NCI-H2227 (cell line): ENCODE data around the gene ELN.
"Not testable (repeated sequence)": the region's sequence is repeated elsewhere in the genome, so short reads cannot be mapped to it uniquely, and the experiment has no call there.

Experiments
- DNase-seq: peaks from one replicate; lab custom pipeline; 2025; ENCODE audit not compliant: unreplicated experiment; lab: John Stamatoyannopoulos, UW

ELN gene

DNA sequence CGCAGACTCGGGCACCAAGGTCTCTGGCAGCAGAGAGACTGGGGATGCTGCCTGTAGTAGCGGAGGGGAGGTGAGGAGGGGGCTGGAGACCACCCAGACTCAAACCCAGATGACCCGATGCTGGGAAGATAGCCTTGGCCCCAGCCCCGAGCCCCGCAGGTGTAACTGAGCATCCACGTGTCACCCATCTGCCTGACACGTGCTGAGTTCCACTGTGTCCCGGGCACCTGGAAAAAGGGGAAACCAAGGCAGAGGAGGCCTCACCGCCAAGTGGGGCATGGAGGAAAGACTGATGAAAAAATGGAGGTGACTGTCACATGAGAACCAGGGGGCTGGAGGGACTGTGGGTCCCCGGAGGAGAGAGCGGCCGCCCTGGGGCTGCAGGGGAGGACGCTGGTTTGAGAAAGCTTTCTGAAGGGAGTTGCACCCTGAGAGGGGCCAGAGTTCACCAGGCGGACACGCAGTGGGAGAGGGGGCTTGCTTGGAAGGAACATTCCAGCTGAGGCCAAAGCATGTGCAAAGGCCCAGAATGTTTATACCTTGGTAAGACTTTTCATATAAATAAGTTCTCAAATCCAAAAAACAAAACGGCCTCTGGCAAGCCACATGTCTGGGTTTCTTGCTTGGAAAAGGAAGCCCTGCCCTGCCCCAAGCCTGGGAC is 27.4 kb upstream of the ELN start:
- DNase-seq = no peak

DNA sequence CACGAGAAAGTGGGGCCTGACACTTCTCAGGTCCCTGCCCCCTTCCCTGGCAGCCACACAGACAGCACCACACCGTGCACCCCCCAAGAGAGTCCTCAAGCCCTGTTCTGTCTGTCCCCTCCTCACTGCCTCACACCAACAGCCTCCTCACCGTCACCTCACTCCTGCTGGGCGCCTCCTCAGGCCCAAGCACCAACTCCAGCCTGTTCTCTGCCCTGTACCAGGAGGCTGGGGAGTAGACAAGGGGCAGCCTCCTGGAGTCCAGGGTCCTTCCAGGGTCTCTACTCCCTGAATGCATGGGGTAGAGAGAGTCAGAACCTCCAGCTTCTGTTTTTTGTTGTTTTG is 26.9 kb upstream of the ELN start:
- DNase-seq = no peak

DNA sequence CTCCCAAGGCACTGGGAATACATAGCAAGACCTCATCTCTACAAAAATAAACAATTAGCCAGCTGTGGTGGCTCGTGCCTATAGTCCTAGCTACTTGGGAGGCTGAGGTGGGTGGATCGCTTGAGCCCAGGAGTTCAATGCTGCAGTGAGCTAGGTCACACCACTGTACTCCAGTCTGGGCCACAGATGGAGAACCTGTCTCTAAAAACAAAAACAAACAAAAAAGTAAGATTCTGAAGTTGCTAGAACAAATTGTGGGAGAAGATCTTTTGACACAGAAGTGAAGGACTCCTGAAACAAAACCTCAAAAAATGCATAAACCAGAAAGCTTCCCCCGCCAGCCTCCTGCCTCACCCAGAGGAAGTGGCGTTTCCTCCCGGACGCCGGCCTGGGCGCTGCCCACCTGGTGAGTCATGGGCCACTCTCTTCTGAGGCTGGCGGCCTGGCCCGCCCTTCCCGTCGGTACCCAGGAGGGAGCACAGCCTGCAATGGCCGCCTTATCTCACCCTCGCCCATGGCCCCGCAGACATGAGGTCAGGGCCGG is 25.4 kb upstream of the ELN start:
- DNase-seq = no peak

DNA sequence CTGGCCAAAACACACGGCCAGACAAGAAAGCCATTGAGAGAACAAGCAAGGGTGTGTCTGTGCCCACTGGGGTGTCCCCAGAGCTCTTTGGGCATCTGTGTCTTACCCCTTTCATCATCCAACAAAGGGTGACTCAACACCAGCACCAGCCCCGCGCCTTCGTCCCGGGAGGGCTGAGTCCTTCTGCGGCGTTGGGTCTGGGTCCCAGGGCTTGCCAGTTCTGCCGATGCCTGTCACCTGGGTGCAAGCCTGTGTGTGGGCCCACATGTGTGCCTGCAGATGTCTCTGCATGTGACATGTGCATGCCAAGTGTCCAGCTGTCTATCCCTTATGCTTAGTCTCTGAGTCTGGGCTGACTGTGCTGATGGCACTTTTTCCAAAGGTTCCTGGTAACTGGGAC is 24.4 kb upstream of the ELN start:
- DNase-seq = no peak

DNA sequence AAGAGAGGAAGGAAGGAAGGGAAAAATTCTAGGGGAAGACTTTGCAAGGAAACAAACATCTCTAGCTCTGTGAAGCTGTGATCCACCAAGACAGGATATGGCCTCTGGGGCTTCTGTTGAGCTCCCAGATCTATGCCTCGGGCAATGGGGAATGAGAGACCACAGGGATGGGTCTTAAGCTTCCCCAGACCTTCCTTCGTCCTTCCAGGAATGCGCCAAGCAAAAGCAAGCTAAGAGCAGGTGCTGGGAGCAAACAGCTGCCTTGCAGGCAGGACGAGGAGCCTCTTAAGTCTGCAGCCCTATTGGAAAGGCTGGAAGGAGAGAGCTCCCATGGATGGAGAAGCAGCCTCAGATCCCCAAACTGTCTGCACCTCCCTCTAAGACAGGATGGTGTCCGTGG is 21.9 kb upstream of the ELN start:
- DNase-seq = no peak

DNA sequence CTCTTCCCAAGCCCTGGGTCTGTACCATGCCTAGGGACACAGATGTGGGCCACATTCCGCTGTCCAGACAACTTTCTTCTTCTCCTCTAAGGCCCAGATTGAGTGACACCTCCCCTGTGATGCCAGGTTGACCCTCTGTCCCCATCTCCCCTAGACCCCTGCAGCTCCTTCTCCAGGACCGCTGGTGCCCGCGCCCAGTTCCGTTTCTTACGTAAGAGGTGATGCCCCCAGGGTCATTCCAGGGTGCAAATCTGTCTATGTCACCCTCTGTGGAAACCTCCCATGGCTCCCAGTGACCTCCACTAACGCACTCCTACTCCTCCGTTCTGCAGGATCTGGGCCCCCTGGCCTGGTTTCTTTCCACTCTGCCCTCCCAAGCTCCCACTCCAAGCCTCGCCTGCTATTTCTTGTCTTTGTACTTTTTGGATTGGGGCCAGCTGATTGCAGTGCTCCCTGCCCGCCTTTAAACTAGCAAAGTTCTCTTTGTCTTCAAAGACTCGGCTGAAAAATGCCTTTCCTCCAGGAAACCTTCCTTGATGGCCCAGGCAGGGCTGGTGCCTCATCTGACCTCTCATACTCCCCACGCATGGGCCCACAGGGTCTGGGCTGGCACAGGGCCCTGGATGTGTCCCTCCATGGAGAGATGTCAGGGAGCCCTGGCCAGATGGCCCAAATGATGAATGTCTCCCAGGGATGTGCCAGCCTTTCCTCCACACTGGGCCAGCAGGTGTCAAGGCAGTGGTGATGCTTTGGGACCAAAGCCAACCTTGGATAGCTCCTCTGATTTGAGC is 21.3 kb upstream of the ELN start:
- DNase-seq = no peak

DNA sequence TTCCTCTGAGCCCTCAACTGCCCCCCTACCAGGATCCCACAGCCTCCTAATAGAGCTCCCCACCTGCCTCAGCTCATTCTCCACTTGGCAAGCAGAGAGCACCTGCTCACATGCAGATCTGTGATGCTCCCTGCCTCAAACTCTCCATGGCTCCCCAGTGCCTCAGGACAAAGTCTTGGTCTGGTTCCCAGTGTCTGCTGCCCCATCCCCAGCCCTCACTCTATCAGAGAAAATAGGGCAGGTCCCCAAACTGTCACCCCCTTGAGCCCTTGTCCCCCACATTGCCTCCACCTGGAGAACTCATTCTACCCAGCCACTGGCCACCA is 20.8 kb upstream of the ELN start:
- DNase-seq = no peak

DNA sequence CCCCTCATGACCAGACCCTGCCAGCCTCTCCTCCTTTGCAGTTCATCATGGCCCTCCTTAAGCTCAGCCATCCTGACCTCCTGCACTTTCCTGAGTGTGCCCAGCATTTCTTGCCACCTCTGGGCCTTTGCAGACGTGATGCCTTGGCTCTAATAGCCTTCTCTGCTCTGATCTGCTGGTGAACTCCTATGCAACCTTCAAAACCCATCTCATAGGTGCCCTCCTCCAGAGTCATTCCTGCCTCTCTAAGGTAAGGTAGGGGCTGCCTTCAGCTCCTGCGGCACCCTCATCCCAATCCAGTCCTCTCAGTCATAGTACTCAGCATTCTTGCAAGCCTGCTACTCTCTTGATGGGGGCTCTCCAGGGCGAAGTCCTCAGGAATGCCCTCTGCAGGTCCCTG is 19.3 kb upstream of the ELN start:
- no peak for DNase-seq

DNA sequence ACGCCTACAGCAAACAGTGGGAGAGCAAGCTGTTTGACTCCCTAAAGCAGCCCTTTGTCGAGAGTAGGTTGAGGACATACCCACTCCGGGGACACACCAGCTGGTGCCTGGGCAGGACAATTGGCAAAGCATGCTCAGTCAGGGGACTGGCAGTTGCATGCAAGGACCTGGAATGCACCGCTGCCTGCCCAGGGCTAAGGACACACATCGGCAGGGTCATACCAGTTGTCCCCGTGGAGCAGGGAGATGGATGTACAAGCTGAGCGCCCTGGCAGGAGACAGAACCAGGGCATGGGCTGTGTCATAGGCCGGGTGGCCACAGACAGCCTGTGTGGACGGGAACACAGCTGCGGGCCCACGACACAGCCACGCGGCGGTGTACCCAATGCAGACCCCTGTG is 18.3 kb upstream of the ELN start:
- DNase-seq = no peak

DNA sequence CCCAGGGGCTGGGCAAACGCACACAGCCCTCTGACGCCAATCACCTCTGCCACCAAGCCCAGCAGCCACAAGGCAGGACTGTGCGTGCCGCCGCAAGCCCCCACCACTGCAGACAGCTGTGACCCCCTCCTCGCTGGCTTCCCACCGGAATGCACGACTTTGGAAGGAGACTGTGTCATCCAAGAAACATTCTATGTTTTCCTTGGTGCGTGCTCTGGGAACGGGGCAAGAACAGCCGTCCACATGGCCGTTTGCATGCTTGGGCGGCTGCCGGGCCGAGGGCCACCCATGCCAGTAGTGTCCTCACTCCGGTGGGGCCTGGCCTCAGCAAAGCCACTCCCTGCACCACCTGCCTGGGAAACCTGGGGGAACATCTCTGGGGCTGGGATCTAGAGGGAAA is 17.6 kb upstream of the ELN start:
- DNase-seq = no peak

DNA sequence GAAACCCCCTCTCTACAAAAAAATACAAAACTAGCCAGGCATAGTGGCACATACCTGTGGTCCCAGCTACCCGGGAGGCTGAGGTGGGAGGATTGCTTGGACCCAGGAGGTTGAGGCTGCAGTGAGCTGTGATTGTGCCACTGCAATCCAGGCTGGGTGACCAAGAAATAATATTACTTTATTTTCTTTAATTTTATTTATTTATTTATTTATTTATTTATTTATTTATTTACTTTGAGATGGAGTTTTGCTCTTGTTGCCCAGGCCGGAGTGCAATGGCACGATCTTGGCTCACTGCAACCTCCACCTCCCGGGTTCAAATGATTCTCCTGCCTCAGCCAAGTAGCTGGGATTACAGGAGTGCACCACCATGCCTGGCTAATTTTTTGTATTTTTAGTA is 16.6 kb upstream of the ELN start:
- not testable (repeated sequence) for DNase-seq

DNA sequence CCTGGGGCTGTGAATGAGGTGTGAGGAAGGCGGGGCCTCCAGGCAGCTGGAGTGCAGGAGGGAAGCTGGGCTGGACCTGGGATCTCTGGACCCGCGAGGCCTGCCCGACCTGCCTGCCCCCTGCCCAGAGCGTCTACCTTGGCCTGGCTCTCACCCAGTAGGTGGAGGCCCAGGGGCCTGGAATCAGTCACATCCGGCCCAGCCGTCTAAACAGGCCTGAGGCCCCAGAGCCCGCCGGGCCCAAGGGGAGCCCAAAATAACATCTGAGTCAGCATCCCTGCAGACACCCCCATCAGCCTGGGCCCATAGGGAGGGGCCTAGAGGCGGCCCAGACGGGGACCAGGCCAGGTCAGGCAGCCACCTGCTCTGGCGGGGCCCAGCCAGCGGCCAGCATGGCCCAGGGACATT is 15.1 kb upstream of the ELN start:
- no peak for DNase-seq

DNA sequence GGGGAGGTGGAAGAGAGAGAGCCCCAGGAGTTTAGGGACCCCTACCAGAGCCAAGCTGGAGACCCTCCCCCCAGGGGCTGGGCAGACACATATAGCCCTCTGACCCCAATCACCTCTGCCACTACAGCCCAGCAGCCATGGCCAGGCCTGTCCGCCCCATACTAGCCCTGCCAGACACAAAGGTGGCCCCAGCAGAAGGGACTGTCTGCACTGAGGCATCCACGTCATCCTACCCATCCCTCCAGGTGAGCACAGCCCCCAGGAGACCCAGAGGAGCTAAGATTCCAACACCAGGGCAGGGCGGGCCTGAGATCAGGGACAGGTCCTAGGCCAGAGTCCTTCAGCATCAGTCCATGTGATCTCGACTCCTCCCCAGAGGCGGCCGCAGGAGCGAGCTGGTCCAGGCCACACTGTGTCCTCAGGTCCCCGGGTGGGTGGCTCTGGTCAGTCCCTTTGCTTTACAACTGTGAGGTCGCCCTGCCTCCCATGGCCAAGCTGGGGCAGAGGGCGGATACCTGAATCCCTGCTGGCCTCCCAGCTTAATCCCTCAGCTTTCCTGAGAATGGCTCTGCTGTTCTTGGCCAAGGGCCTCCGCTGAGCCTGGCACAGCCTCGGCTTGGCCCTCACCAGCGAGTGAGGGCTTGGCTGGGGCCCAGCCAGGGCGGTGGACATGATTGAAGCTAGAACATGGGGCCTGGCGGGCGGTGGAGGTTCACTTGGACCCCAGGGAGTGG is 14.3 kb upstream of the ELN start:
- no peak for DNase-seq

DNA sequence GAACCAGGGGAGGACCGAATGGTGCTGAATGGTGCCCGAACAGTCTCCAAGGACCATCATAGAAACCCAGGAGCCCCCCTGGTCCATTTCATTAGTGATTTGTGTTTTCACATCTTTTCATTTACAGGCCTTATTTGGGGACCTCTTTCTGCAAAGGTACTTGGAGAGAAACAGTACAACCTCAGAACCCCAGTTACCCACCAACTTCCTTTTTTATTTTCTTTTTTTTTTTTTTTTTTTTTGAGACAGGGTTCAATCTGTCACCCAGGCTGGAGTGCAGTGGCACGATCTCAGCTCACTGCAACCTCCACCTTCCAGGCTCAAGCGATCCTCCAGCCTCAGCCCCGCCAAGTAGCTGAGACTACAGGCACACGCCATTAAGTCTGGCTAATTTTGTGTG is 13.0 kb upstream of the ELN start:
- no peak for DNase-seq

DNA sequence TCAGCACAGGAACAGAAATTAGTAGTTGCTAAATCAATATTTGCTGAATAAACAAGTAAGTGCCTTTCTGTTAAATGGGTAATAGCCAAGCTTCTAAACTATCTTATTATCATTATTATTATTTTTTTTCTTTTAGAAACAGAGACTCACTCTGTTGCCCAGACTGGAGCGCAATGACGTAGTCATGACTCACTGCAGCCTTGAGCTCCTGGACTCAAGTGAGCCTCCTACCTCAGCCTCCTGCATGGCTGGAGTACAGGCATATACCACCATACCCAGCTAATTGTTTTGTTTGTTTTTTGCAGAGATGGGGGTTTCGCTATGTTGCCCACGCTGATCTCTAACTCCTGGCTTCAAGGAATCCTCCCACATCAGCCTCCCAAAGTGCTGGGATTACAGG is 12.3 kb upstream of the ELN start:
- no peak for DNase-seq

DNA sequence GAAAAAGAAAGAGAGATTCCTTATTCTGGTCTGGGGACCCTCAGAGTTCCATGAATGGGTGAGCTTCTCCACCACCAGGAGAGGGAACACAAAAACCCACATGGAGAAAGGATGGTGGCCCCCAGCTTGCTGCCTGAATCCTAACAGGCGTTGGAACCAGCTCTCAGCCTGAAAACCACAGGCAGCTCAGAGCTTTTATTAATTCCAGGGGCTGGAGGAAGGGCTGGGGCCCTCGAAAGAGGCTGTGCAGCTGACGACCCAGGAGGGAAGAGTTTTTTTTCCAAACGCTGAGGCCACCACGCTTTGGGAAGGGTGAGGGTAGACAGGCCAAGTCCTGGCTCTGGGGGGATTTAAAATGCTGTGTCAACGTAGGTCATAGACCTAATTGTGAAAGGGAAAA is 10.8 kb upstream of the ELN start:
- DNase-seq = no peak

DNA sequence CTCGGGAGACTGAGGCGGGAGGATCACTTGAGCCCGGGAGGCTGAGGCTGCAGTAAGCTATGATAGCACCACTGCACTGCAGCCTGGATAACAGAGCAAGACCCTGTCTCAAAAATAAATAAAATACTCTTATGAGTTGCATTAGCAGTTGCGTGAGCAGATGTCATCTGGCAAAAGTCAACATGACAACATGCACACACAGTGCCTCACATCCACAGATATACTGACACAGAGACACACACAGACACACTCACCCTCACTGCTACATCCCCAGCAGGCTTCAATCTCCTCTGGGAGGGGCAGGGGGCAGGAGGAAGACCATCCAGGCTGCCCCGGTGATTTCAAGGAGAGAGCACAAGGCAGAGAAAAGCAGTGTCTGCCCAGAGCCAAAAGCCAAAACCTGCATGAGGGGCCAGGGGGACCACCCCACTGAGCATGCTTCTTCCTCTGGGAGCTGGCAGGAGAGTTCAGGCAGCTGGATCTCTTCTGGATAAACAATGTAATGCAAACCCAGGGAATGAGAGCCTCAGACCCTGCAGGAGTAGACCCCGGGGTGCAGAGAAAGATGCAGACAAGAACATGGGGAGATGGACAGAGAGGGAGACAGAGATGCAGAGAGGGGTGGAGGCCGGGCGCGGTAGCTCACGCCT is 9.6 kb upstream of the ELN start:
- no peak for DNase-seq

DNA sequence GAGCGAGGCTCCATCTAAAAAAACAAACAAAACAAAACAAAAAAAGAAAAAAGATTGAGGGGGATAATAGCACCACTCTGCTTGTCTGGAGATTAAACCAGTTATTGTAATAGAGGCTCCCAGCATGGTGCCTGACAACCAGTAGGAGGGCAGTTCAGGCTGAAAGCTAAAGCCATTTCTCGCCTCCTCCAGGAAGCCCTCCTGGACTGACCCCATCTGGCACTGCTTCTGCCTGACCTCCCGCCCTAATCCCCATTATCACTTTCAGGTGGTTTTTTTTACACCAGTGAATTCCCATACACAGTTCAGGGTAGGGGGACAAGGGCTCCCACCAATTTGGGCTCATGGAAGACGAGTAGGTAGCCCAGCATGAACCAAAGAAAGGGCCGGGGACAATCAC is 8.8 kb upstream of the ELN start:
- DNase-seq = no peak

DNA sequence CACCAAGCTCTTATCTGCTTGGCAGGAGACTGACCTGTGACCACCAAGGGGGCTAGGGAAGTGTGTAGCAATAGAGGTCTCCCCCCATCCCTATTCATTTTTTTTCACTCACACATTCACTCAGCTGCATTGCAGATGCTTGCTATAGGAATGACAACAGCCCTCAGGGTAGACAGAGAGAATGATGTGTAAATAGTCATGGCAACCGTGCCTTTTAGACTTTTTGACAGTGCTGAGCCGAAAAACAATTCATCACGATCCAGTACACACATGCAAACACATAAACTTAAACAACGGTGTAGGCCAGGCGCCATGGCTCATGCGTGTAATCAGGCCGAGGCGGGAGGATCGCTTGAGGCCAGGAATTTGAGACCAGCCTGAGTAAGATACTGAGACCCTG is 7.6 kb upstream of the ELN start:
- DNase-seq = no peak

DNA sequence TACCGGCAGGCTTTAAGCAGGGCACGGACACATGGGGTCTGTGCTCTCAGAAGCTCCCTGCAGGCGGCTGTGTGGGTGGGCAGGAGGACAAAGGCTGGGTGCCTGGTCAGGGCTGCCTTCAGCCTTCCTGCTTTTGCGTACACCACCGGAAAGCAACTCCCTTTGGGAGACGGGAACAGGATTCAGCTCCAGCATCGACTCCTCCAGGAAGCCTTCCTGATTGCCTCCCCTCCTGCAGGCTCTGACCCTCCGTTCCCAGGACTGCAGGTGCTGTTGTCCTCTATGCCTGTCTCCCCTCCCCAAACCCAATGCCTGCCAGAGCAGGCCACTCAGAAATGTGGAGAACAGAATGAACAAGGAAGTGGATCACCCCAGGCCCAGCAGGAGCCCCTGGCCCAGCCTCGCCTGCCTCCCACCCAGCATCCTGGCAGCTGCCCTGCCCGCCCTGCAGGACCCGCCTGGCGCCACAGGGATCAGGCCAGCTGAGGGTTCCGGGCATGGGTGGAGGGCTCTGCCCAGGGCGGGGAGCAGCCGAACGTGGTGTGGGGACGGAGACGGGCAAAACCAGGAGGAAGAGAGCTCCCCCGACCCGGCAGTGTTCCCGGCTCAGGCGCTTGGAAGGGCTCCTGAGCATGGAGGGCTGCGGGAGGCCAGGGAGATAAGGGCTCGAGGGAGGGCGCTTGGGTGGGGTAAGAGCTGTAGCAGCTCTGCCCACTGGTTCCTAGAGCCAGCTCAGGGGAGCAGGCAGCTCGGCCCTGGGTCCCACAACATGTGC is 6.2 kb upstream of the ELN start:
- DNase-seq = no peak

DNA sequence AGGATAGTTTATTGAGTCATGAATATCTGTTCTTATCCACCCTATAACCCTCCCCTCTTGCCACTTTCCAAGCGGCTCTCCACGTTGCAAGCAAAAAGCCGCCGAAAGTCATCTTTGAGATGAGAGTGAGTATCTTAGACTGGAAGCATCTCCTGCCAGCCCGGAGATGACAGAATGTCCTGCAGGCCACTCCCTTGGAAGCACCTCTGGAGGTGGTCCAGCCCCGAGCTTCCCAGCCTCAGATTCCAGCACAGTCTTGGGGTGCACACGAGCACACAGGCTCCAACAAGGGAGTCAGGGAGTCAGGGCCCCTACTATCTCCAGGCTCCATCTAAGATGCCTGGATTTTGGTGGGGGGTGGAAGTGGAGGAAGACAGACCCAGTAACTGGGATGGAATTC is 5.5 kb upstream of the ELN start:
- DNase-seq = no peak
